Muscle layer of duodenum (tissue), 2 donors: Measurements from ENCODE around the gene GPC2.
A peak's percentile ranks its signal among the peaks of the same experiment; 100 is the strongest.

Experiments used
- H3K27ac ChIP-seq: one replicate; pipeline ENCODE4 v1.7.0; 2013; ENCODE audit warnings: mild to moderate bottlenecking, low read length
- H3K27me3 ChIP-seq: one replicate; pipeline ENCODE4 v1.7.0; 2013; ENCODE audit warnings: low read depth, mild to moderate bottlenecking, control low read depth, low read length
- H3K36me3 ChIP-seq, 2 donors: one replicate each; pipeline ENCODE4 v1.7.0; 2013; ENCODE audit warnings: low read length in 2 of 2, control low read depth in 1 of 2, mild to moderate bottlenecking in 1 of 2; ENCODE audit not compliant: insufficient read depth in 2 of 2, control insufficient read depth in 1 of 2
- H3K4me1 ChIP-seq, 2 donors: one replicate each; pipeline ENCODE4 v1.7.0; 2013; ENCODE audit warnings: low read length in 2 of 2, mild to moderate bottlenecking in 2 of 2, control low read depth in 1 of 2, moderate library complexity in 1 of 2; ENCODE audit not compliant: insufficient read depth in 2 of 2, control insufficient read depth in 1 of 2
- H3K4me3 ChIP-seq, 2 donors: one replicate each; pipeline ENCODE4 v1.7.0; 2013; ENCODE audit warnings: low read length in 2 of 2, low read depth in 1 of 2, mild to moderate bottlenecking in 1 of 2
- H3K9me3 ChIP-seq, 2 donors: one replicate each; pipeline ENCODE4 v1.7.0; 2013; ENCODE audit warnings: low read length in 2 of 2, control low read depth in 1 of 2, mild to moderate bottlenecking in 1 of 2; ENCODE audit not compliant: control insufficient read depth in 1 of 2
- donor health status: healthy.

Gene GPC2

DNA sequence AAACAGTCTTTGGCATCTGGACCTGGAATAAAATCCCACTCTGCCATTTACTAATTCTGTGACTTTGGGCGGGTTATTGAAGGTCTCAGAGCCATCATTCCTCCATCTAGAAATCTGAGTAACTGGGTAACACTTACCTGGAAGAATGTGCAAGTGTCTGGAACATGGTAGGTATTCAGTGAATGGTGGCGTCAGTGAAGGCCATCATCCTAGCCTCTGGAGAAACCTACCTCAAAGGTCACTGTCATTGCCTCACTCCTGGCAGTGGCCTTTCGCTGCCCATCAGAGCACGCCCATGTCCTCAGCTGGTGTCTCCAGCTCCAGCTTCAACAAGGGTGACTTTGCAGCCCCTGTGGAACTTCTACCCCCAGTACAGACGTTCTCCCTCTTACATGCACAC is 13.3 kb downstream of the GPC2 start:
- H3K27me3 ChIP-seq = no peaks in the 10 kb centered on the region
- no peak overlapping the region for H3K4me3 ChIP-seq
- peaks cover 0 to 23% of the 10 kb centered on the region in 2 donors for H3K4me1 ChIP-seq
- H3K9me3 ChIP-seq = no peaks in the 10 kb centered on the region
- H3K36me3 ChIP-seq = no peaks in the 10 kb centered on the region
- no peak overlapping the region for H3K27ac ChIP-seq

DNA sequence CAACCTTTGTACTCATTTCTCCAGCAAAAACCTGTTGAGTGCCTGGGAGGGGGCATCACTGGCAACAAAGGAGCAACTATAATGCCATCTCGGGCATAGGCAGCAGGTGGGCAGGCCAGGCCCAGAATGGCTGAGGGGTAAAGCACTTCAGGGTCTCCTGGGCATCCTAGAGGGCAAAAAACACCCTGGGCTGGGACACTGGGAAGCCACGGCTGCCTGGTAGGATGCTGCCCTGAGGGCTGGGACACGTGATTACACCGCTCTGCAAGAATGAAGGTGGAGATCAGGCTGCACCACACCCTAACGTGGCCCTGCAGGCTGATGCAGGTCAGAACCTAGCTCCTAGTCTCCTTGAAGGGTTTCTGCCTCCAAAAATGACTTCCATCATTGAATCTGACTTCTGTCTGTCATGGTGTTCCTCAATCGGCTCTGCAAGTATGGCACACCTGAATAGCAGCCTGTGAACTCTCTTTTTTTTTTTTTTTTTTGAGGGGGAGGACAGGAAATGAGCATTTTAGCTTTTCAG is 14.1 kb downstream of the GPC2 start:
- no peaks in the 10 kb centered on the region for H3K27me3 ChIP-seq
- H3K4me3 ChIP-seq = no peak overlapping the region
- H3K36me3 ChIP-seq = no peaks in the 10 kb centered on the region
- H3K4me1 ChIP-seq = peaks cover 0 to 17% of the 10 kb centered on the region in 2 donors
- no peaks in the 10 kb centered on the region for H3K9me3 ChIP-seq
- H3K27ac ChIP-seq = no peak overlapping the region

GRCh38 chr7:100160067-100160466 is 17.1 kb downstream of the GPC2 start:
- Histone ChIP-seq H3K4me3 (no peak overlapping the region), H3K9me3 (no peaks in the 10 kb centered on the region), H3K27me3 (no peaks in the 10 kb centered on the region), H3K4me1 (peaks cover 10 to 18% of the 10 kb centered on the region in 2 donors), H3K27ac (no peak overlapping the region), H3K36me3 (peaks cover 11 to 18% of the 10 kb centered on the region in 2 donors)

- H3K9me3 ChIP-seq = no peaks in the 10 kb centered on the region
- H3K27me3 ChIP-seq = no peaks in the 10 kb centered on the region
- peaks cover 12 to 27% of the 10 kb centered on the region in 2 donors for H3K36me3 ChIP-seq
- peaks cover 10 to 25% of the 10 kb centered on the region in 2 donors for H3K4me1 ChIP-seq
- peak overlapping the region; percentile 26 to 92 for H3K4me3 ChIP-seq
- peak overlapping the region; percentile 63 for H3K27ac ChIP-seq
Measured at GRCh38 chr7:100159099-100159623, 18.0 kb downstream of the GPC2 start.

DNA sequence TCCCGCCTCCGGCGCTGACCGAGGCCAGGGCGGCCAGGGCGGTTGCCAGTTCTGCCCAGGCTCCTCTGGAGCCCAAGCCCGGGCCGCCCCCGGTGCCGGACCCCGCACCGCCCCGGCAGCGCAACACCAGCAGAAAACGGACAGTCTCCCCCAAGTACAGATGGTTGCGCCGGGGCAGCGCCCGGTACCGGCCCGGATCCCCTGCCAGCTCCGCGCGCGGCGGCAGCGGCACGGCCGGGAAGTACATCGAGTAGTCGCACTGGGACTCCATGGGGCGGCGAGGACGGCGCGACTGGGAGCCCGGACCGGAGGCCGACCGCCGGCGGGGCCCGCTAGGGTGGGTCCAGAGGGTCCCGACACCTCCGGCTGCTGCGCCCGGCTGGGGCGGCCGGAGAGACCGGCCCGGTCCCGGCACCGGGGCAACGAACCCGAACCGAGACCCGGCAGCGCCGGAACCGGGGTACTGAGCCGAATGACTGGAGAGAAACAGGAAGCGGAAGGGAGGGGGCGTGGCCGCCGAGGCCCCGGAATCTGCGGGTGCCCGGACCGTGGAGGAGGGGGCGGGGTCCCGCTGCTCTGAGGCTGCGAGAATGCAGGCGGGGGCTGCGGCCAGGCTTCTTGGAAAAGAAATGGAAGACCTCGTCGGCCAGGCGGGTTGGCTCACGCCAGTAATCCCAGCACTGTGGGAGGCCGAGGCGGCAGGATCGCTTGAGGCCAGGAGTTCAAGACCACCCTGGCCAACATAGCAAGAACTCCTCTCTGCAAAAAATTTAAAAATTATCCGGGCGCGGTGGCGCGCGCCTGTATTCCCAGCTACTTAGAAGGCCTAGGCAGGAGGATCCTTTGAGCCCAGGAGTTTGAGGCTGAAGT is 18.7 kb downstream of the GPC2 start, which contains the start of gene TRAPPC14:
TRAPPC14 (minus strand) TSS at position 495 of the 870 bp plus-strand sequence; CDS start at position 271, 224 bp downstream.
- Histone ChIP-seq H3K4me1 (peaks cover 16 to 27% of the 10 kb centered on the region in 2 donors), H3K4me3 (peak within 1 kb of the TSS; percentile 26 to 92), H3K27ac (peak within 1 kb of the TSS; percentile 63), H3K36me3 (peaks cover 19 to 34% of the 10 kb centered on the region in 2 donors), H3K27me3 (no peaks in the 10 kb centered on the region), H3K9me3 (no peaks in the 10 kb centered on the region)

DNA sequence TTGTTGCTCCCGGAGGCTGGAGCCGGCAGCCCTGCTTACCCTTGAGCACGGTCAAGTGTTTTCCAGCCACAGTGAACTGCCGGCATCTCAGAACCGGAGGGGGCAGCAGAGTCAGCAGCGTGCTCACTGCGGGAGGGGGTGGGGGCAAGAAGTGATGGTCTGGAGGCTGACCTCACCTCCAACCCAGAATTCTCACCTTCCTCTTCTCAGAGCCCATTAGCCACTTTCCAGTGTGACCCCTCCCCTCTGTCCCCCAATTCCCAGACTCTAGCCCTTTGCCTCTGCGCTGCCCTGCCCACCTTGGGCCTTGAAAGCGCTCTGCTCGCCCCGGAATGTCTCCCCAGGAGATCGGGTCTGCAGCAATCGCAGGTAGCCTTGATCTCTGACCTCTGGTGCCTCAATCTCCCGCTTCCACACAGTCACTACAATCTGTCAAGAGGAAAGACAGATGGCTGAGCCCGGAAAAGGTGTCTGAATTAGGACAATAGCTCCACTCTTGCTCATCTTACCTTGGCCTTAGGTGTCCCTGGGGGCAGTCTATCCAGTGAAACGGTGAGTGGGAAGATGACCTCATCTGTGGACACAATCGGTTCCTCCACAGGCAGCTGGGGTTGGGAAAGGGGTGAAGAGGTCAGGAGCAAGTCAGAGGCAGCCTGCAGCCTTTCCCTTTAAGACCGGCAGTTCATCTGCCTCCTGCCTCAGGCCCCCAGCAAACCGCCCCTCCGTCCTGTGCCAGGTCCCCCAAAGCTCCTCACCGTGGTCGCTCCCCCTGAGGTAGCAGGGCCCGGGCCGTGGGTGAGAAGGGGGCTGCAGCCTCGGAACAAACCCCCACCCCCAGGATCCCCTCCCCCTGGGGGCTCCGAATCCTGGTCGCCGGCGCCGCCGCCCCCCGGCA is 19.6 kb downstream of the GPC2 start:
- H3K4me3 ChIP-seq = peak overlapping the region; percentile 26 to 92
- H3K9me3 ChIP-seq = no peaks in the 10 kb centered on the region
- H3K36me3 ChIP-seq = peaks cover 20 to 39% of the 10 kb centered on the region in 2 donors
- H3K27ac ChIP-seq = peak overlapping the region; percentile 20
- peaks cover 16 to 27% of the 10 kb centered on the region in 2 donors for H3K4me1 ChIP-seq
- no peaks in the 10 kb centered on the region for H3K27me3 ChIP-seq

DNA sequence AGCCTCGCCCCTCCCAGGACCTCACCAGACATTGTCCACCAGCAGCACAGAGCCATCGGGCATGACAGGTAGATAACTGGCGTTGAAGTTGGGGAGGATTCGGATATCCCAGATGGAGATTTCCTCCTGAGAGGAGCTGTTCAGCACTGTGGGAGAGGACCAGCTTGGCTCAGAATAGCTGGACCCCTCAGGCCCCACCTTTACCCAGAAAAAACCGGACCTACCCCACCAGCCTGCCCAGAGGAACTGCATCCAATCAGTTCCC is 20.2 kb downstream of the GPC2 start:
- Histone ChIP-seq H3K27ac (peak overlapping the region; percentile 20), H3K4me3 (peak overlapping the region in 1 of 2 donors; percentile 92), H3K27me3 (no peaks in the 10 kb centered on the region), H3K36me3 (peaks cover 20 to 39% of the 10 kb centered on the region in 2 donors), H3K4me1 (peaks cover 16 to 27% of the 10 kb centered on the region in 2 donors), H3K9me3 (no peaks in the 10 kb centered on the region)

- Histone ChIP-seq H3K36me3 (peaks cover 20 to 39% of the 10 kb centered on the region in 2 donors), H3K4me3 (no peak overlapping the region), H3K27ac (peak overlapping the region; percentile 20), H3K27me3 (no peaks in the 10 kb centered on the region), H3K9me3 (no peaks in the 10 kb centered on the region), H3K4me1 (peaks cover 16 to 27% of the 10 kb centered on the region in 2 donors)
Measured at GRCh38 chr7:100156331-100157068, 20.7 kb downstream of the GPC2 start.

DNA sequence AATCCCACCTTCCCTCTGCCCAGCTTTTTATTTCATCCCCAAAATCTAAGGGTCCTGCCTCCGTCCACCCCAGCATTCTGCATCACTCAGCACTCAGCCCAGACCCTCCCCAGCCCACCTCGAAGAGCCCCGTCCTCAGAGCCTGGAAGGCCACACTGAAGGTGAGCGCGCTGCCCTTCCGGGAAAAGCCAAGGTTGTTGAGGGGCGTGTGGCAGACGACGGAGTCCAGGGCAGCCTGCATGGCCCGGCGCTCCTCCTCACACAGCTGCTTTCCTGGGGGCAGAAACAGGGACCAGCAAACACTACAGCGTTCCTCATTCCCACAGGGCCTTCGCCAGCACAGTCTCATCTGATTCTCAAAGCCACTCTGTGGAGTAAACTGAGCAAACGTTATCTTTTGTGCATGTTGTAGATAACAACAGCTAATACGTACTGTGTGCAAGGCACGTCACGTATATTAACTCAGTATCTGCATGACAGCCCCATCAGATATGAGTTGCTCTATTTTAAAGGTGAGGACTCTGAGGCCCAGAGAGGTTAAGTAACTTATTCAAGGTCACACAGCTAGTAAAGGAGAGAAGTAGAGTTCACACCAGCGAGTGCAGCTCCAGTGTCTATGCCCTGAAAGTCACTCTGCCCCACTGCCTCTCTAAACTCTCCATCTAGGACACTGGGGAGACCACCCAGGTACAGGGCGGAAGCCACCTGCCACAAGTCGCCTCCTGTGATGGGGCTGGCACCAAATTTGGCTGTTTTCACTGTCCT is 21.4 kb downstream of the GPC2 start:
- no peaks in the 10 kb centered on the region for H3K9me3 ChIP-seq
- H3K36me3 ChIP-seq = peaks cover 20 to 39% of the 10 kb centered on the region in 2 donors
- peaks cover 16 to 27% of the 10 kb centered on the region in 2 donors for H3K4me1 ChIP-seq
- H3K27me3 ChIP-seq = no peaks in the 10 kb centered on the region
- H3K27ac ChIP-seq = no peak overlapping the region
- no peak overlapping the region for H3K4me3 ChIP-seq
